GM12865 (cell line): ENCODE measurements around the gene C20orf204.
"Not testable (repeated sequence)": the region's sequence is repeated elsewhere in the genome, so short reads cannot be mapped to it uniquely, and the experiment has no call there.

Source experiments
- DNase-seq: peaks from one replicate; pipeline ENCODE4 v3.0.0; 2010; ENCODE audit warnings: low read depth
- H3K4me3 ChIP-seq: 2 replicates; pipeline ENCODE4 v1.5.1; 2011; ENCODE audit warnings: mild to moderate bottlenecking, low read depth, low read length, control low read depth
- TF ChIP-seq, protein P1 (sequence below): IDR thresholded peaks from 2 replicates; pipeline ENCODE4 v1.5.1; 2011; ENCODE audit warnings: low read length, control low read depth, low read depth, inconsistent platforms; ENCODE audit not compliant: insufficient read depth; ENCODE audit errors: missing control alignments

C20orf204 gene

DNA sequence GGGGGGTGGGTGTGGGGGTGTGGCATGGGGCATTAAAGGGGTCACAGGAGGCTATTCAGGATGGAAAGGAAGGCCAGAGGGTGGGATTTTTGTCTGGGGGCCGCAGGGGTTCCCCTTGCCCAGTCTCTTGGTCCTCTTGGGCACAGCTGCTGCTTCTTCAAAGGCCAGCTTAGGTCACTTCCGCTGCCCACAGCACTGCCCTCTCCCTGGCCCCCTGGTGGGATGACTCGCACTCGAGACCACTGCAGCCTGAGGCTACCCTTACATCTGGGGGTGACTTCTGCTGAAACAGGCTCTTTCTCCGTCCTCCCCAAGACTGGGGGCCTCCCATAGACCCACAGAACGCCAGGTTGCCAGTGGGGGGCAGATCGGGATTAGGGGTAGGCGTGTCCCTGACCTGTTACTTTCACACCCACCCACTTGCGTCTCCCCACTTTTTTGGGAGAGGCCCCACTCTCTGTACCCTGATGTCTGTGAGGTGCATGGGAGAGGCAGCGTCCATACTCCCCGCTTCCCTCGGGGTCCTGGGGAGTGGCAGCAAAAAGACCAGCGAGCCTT, 46.9 kb downstream of the C20orf204 start:
- no peak overlapping the region for H3K4me3 ChIP-seq
- no peak for DNase-seq
- TF ChIP-seq, protein P1, sequence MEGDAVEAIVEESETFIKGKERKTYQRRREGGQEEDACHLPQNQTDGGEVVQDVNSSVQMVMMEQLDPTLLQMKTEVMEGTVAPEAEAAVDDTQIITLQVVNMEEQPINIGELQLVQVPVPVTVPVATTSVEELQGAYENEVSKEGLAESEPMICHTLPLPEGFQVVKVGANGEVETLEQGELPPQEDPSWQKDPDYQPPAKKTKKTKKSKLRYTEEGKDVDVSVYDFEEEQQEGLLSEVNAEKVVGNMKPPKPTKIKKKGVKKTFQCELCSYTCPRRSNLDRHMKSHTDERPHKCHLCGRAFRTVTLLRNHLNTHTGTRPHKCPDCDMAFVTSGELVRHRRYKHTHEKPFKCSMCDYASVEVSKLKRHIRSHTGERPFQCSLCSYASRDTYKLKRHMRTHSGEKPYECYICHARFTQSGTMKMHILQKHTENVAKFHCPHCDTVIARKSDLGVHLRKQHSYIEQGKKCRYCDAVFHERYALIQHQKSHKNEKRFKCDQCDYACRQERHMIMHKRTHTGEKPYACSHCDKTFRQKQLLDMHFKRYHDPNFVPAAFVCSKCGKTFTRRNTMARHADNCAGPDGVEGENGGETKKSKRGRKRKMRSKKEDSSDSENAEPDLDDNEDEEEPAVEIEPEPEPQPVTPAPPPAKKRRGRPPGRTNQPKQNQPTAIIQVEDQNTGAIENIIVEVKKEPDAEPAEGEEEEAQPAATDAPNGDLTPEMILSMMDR: no peak

DNA sequence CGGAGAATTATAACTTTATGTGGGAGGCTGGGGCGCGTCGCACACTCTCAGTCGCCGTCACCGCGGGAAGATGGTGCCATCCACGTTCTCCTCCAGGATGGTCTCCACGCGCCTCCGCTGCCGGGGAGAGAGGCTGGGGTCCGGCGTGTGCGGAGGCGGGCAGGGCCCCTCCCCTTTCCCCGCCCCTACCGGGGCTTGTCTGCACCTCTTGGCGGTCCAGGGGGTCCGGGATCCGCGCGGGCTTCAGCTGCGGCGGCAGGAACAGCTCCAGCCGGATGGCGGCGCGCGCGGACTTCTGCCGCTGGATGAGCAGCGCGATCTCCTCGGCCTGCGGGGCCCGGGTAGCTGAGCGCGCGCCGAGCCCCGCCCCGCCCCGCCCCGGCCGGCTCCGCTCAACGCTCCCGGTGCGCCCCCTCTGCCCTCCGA, 47.4 kb downstream of the C20orf204 start:
- peak; percentile 74 for DNase-seq
- no peak overlapping the region; the same call in 1 of the 2 replicates for H3K4me3 ChIP-seq
- TF ChIP-seq, protein P1: peak; percentile 62

DNA sequence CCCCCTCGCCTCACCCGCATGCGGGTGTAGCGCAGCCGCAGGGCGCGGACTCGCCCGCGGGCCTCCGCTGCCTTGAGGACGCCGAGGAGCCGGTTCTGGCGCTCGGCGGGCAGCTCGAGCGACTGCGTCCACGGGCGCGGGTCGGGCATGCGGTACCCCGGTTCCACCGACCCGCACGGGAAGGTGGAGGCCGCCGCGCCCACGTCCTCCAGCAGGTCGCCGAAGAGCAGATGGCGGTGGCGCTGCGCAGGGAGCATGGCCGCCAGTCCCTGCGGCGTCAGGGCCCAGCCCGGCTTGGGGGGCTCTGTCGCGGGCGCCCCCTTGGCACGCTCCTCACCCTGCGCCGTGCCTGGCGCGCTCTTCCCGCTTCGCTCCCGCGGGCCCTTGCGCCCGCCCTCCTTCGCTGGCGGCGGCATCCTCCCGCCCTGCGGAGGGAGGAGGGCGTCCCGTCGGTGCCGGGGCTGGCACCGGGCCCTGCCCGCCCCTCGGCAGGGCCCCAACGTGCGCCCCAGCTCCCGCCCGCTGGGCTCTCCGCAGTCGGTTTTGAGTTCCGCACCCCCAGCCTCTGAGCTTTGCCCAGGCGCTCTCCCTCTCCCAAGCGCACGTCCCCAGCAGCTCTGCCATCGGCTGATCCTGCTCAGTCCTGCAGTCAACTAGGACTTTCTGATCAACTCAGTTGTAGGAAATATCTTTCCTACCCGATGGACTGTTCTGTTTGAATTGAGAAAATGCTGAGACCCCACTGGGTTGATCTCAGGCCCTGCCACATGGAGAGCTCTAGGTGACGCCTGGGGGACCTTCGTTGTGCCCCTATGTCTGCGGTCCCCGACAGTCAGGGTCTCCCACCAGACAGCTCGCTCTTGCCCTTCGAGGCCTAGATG, 48.1 kb downstream of the C20orf204 start, which contains the start of gene LKAAEAR1:
LKAAEAR1 (minus strand) TSS at position 595 of the 881 bp plus-strand sequence; CDS start at position 416, 179 bp downstream.
- TF ChIP-seq, protein P1: no peak
- DNase-seq: no peak
- no peak within 1 kb of the TSS; the same call in 1 of the 2 replicates for H3K4me3 ChIP-seq

DNA sequence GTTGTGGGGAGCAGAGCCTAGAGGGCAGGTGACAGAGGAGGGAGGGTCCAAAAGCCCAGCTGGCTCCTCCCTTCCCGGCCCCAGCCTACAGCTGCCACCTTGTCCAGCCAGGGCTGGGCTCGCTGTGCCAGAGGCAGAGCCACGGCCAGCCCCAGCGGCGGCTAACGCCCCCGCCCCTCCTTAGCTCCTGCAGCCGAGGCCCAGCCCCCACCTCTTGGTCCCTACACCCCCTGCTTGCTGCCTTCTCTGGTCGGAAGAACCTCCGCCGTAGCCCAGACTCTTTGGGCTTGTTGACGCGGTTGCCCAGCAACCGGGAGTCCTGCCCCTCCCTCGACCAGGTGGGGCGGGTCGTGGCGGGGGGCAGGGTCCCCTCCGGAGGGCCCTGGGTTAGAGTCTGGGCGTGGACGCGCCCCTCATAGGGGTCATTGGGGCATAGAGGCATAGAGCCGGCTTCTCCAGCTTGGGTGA, 48.7 kb downstream of the C20orf204 start:
- no peak for DNase-seq
- TF ChIP-seq, protein P1: no peak
- no peak overlapping the region for H3K4me3 ChIP-seq

DNA sequence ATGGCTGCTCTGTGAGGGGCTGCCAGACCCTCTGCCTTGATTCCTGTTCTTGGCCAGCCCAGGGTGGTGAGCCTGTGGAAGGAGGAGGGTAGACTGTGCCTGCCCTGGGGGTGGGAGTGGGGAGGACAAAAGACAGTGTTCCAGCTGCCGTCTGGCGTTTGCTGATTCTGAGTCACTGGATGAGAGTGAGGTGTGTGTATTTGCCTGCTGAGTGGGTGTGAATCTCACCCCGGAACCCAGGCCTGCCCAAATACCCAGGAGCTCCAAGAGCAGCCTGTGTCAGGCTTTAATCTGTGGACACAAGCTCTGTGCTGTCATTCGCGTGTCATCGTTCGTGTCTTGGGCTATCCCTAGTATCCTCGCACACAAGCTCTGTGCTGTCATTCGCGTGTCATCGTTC, 50.8 kb downstream of the C20orf204 start:
- H3K4me3 ChIP-seq: no peak overlapping the region
- DNase-seq: no peak
- TF ChIP-seq, protein P1: no peak

DNA sequence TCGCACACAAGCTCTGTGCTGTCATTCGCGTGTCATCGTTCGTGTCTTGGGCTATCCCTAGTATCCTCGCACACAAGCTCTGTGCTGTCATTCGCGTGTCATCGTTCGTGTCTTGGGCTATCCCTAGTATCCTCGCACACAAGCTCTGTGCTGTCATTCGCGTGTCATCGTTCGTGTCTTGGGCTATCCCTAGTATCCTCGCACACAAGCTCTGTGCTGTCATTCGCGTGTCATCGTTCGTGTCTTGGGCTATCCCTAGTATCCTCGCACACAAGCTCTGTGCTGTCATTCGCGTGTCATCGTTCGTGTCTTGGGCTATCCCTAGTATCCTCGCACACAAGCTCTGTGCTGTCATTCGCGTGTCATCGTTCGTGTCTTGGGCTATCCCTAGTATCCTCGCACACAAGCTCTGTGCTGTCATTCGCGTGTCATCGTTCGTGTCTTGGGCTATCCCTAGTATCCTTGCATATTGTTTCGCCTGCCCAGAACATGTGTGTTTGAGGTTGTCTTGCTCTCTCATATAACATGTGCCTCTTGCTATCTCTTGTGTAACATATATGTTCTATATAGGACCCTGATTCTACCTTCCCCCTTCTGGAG, 51.3 kb downstream of the C20orf204 start:
- DNase-seq: not testable (repeated sequence)

DNA sequence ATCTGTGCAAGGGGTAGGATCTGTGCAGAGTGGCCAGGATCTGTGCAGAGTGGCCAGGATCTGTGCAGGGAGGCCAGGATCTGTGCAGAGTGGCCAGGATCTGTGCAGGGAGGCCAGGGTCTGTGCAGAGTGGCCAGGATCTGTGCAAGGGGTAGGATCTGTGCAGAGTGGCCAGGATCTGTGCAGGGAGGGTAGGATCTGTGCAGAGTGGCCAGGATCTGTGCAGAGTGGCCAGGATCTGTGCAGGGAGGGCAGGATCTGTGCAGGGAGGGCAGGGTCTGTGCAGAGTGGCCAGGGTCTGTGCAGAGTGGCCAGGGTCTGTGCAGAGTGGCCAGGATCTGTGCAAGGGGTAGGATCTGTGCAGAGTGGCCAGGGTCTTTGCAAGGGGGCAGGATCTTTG, 52.6 kb downstream of the C20orf204 start:
- not testable (repeated sequence) for DNase-seq

More for the DNA sequence above, 51.3 kb downstream of the C20orf204 start:
- not testable (repeated sequence) for H3K4me3 ChIP-seq

More for the DNA sequence above, 52.6 kb downstream of the C20orf204 start:
- H3K4me3 ChIP-seq: not testable (repeated sequence)
